Stimulated activated CD4-positive, alpha-beta T cell treated with anti-CD3 and anti-CD28 coated beads, Interleukin-4, amount 100 ng/mL, for 4 hours (primary cell): ENCODE results near the gene C1QTNF3.

Experiments
- DNase-seq, 2 experiments: peaks; one replicate each; pipeline ENCODE4 v3.0.0-alpha.2; 2020

The C1QTNF3 gene

GRCh38 chr5:33992864-33993263 is 50.1 kb downstream of the C1QTNF3 start:
- DNase-seq = no peak

GRCh38 chr5:33985447-33985846 is 57.6 kb downstream of the C1QTNF3 start:
- no peak for DNase-seq

- DNase-seq = no peak
Measured at GRCh38 chr5:33984671-33985124, 58.3 kb downstream of the C1QTNF3 start, which contains the start of gene SLC45A2. Gene SLC45A2 (minus strand): TSS chr5:33984693. CDS start chr5:33984583, 110 bp downstream.

- no peak for DNase-seq
Measured at GRCh38 chr5:33984178-33984577, 58.8 kb downstream of the C1QTNF3 start.

- no peak for DNase-seq
Measured at GRCh38 chr5:33981408-33982162, 61.4 kb downstream of the C1QTNF3 start.

GRCh38 chr5:33980030-33980429 is 63.0 kb downstream of the C1QTNF3 start:
- no peak for DNase-seq

GRCh38 chr5:33978306-33978705 is 64.7 kb downstream of the C1QTNF3 start:
- DNase-seq = no peak

GRCh38 chr5:33976307-33976706 is 66.7 kb downstream of the C1QTNF3 start:
- no peak for DNase-seq

- DNase-seq = no peak
Measured at GRCh38 chr5:33975852-33976251, 67.2 kb downstream of the C1QTNF3 start.

- no peak for DNase-seq
Measured at GRCh38 chr5:33973271-33973670, 69.7 kb downstream of the C1QTNF3 start.

- DNase-seq = no peak
Measured at GRCh38 chr5:33969572-33970452, 73.2 kb downstream of the C1QTNF3 start.

- no peak for DNase-seq
Measured at GRCh38 chr5:33968211-33969005, 74.6 kb downstream of the C1QTNF3 start.
